HG02798 (cell line): Measurements from ENCODE around the gene ZFYVE16.
"Not testable (repeated sequence)": the region's sequence is repeated elsewhere in the genome, so short reads cannot be mapped to it uniquely, and the experiment has no call there.

Source experiments
- ATAC-seq: cut with Tn5 transposase; IDR thresholded peaks from one replicate; pipeline ENCODE4 v1.9.1; 2021; ENCODE audit warnings: mild to moderate bottlenecking; ENCODE audit not compliant: unreplicated experiment, poor library complexity

The ZFYVE16 gene

GRCh38 chr5:80407735-80408483 is at the start of gene ZFYVE16:
ZFYVE16 (plus strand) TSS chr5:80408064; CDS start chr5:80434148, 26,084 bp downstream.
- peak; percentile 92 for ATAC-seq

- ATAC-seq = no peak
Measured at GRCh38 chr5:80360914-80361444, 46.9 kb upstream of the ZFYVE16 start.

- no peak for ATAC-seq
Measured at GRCh38 chr5:80364892-80365291, 43.0 kb upstream of the ZFYVE16 start.

- ATAC-seq = no peak
Measured at GRCh38 chr5:80368661-80369480, 39.0 kb upstream of the ZFYVE16 start.

- no peak for ATAC-seq
Measured at GRCh38 chr5:80369521-80369920, 38.3 kb upstream of the ZFYVE16 start.

GRCh38 chr5:80370390-80370789 is 37.5 kb upstream of the ZFYVE16 start:
- ATAC-seq = no peak

GRCh38 chr5:80372780-80373179 is 35.1 kb upstream of the ZFYVE16 start:
- no peak for ATAC-seq

GRCh38 chr5:80374188-80374587 is 33.7 kb upstream of the ZFYVE16 start:
- no peak for ATAC-seq

- ATAC-seq = no peak
Measured at GRCh38 chr5:80376557-80376956, 31.3 kb upstream of the ZFYVE16 start.

GRCh38 chr5:80382488-80382887 is 25.4 kb upstream of the ZFYVE16 start:
- ATAC-seq = no peak

GRCh38 chr5:80387063-80387768 is 20.6 kb upstream of the ZFYVE16 start:
- peak; percentile 47 for ATAC-seq

GRCh38 chr5:80389580-80389979 is 18.3 kb upstream of the ZFYVE16 start:
- ATAC-seq = no peak

- ATAC-seq = not testable (repeated sequence)
Measured at GRCh38 chr5:80390413-80390812, 17.5 kb upstream of the ZFYVE16 start.

- ATAC-seq = not testable (repeated sequence)
Measured at GRCh38 chr5:80391267-80391666, 16.6 kb upstream of the ZFYVE16 start.

GRCh38 chr5:80399526-80400239 is 8.2 kb upstream of the ZFYVE16 start:
- ATAC-seq = peak; percentile 81

GRCh38 chr5:80400368-80400767 is 7.5 kb upstream of the ZFYVE16 start:
- not testable (repeated sequence) for ATAC-seq

GRCh38 chr5:80403782-80404181 is 4.1 kb upstream of the ZFYVE16 start:
- no peak for ATAC-seq

- no peak for ATAC-seq
Measured at GRCh38 chr5:80406980-80407734, 707 bp upstream of the ZFYVE16 start.
